Stimulated activated CD4-positive, alpha-beta T cell treated with anti-CD3 and anti-CD28 coated beads, Interleukin-12 subunit alpha, Interleukin-12 subunit beta, amount 100 ng/mL, for 48 hours (primary cell): Measurements from ENCODE around the gene NDUFS8.

Source experiments
- DNase-seq, 3 donors: peaks; one replicate each; pipeline ENCODE4 v3.0.0-alpha.2; 2020; ENCODE audit warnings: low read depth in 2 of 3, low spot score in 1 of 3

The NDUFS8 gene

DNA sequence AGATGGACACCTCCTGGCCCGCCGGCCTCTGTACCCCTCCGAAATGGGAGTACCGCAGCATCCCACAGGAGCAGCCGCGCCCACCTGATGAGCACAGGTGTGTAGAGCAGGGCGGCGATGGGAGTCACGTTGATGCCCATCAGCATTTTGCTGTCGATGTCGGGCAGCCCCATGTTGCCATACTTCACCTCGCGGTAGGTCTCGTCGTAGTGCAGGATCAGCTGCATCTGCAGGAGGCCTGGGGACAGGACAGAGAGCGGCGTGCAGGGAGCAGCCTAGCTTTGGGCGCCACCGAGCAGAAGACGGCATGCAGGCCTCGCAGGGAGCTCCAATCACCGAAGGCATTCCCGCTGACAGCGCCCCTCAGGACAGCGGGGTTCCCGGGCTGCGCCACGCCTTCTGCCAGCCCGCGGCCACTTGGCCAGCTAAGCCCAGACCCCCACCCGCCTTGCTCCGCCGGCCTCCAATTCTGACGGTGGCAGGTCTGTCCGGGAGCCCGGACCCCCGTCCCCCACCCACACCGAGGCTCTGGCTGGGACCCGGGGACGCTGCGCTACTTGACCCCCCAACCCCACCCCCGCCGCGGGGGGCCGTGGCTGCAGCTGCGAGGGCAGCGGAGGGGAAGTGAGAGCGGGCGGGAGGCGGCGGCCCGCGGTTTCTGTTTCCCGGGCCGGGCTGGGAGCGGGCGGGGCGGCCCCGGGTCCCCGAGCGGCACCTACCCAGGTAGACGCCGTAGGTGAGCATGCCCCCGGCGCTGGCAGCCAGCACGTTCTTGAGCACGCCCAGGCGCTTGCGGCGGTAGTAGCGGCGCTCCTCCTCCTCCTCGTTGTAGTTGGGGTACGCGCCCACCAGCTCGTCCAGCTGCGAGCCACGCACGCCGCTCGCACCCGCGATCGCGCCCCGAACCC, 27.3 kb upstream of the NDUFS8 start:
- DNase-seq, result peak in 2 of 3 donors; percentile 22 to 32

DNA sequence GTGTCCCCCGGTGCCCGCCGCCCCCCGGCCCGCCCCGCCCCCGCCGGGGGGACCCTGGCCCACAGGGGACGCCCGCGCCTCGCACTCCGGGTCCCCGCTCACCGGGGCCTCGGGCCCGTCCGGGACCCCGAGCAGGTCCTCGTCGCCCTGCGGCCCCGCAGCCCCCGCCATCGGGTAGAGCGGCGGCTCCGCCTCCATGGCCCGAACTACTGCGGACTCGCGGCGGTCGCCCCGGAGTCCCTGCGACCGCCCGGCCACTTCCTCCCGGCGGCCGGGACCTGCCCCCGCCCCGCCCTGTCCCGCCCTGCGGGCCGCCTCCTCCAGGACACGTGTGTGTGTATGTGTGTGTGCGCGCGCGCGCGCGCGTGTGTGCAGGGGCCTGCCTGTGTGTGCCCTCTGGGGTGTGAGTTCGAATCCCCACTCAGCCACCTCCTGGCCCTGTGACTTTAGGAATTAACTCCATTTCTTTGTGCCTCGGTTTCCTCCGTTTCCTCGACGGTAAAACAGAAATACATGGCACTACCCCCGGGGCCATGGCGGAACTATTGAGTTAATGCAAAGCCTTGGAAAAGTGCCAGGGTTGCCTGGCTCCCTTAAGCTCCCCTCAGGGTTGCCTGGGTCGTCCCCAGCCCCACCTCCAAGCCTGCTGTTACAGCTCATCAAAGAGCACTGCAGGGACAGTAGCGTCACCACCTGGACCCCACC, 26.5 kb upstream of the NDUFS8 start, which contains the start of gene UNC93B1:
TSS of gene UNC93B1 (minus strand) at position 252 of the 705 bp plus-strand sequence. CDS start at position 198, 54 bp downstream.
- peak; percentile 61 to 83 (median 71) for DNase-seq

DNA sequence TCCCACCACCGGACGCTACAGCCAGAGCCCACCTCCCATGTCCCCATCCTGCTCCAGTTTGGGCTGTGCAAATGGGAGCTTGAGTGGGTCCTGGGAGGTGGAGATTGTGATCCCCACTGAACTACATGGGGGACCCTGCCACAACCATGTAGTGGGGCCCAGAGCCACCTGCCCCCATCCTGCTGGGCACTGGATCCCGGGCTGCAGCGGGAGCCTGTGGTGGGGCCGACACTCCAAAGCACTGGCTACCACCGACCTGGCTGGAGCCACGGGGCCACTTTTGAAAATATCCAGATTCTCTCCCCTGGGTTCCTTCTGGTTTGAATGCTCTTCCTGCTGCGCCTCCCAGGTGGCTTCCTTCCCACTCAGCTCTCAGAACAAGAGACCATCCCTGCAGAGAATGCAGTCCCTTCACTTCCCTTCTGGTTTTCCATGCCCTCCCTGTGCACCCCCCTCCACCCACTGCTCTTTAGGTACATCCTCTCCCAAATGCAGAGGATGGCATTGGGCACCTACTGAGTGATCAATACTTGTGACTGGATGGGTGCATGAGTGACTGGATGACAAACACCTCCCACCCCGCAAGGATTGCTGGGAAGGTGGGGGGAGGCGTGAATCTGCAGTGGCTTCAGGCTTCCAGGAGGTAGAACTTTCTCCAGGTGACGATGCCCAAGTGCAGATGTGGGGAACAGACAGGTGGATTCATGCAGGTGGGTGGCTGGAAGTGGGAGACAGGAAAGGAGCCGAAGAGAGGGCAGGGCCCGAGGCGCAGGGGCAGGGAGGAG, 25.7 kb upstream of the NDUFS8 start:
- no peak for DNase-seq

DNA sequence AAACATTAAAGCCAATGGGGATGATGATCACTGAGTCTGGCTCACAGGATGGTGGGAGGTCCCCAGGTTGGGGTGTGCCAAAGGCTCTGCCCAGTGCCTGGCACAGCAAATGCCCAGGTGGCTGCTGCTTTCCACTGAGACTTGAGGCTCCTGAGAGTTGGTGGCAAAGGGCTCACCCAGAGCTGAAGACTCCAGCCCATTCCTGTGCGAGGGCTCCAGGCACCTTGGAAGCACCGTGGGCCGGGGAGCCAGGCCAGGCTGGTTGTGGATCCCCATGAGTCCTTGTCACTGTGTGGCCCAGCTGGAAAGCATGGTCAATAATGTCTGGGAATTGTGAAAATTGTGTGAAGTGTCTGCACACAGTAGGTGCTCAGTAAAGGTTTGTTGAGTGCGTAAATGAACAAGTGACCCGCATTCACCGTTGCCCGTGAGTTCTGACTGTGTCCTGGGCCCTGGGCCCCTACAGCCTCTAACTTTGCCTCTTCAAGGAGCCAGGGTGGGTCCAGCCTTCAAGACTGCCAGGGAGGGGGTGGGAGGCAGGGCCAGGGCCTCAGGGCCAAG, 23.8 kb upstream of the NDUFS8 start:
- DNase-seq, result no peak

DNA sequence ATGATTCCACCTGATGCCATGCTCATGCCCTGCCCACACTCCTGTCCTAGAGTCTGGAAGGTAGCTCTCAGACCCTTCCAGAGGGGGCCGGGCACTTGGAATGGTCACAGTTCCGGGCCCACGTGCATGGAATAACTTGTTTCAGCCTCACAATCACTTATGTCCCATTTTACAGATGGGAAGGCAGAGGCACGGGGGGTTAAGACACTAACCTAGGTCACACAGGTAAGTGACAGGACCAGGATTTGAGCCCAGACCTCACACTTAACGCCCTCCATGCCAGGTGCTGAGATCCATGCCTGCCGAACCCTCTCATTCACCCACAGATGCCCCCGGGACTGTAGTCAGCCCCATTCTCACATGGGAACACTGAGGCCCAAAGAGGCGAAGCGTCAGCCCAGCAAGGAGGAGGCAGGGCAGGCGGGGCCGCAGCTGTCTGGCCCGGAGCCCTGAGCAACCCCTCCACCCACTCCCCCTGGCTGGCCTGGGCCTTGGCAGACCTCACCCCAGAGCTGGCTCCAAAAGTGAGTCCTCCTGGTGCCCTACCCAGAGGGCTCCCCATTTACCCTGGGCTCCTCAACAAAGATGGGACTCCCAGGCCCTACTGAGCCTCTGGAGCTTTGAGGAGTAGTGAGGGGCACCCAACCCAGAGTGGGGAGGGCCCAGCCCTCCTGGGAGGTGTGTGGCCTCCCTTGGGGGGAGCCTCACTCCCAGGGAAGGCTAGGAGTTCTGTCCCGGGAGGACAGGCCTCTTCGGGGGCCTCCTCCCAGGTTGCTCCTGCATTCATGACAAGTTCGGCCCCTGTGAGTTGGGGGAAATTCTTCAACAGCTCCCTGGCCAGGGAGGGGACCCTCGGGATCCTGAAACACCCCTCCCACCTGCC, 22.7 kb upstream of the NDUFS8 start:
- no peak for DNase-seq

DNA sequence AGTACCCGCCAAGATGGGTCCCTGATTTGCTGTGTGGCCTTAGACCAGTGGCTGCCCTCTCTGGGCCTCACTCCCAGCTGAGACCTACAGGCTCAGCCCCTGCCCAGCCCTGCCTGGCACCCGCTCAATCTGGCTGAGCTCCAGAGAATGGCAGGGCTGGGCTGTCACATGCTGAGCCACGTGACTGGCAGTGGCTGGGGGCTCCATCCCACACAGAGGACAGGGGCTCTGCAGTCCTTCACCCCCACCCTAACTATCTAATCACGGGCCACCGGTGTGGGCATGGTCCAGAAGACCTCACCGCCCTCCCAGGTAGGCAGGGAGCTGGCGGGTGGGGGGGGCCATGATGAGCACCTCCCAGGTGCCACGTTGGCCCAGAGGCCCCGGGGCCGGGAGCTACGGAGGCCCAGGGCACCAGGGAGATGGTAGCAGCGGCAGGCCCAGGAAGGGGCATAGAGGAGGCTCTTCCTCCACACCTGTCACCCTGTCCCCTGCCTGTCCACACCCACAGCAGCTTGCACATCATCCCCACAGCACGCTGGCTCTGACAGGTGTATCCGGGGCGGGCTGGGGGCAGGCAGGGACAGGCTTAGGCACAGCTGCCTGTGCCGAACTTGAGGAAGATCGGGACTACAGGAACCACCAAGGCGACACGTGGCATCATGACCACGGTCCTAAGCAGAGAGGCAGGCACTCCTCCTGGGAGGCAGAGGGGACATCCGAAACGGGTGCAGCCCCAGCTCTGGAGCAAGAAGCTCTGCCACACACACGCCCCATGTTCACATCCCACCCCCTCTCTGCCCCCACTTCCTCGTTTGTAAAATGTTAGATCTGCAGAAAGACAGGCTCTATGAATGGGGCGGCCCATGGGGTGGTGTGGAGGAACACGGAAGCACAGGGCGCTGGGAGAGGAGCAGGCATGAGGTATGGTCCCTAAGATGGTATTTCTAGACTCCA, 21.8 kb upstream of the NDUFS8 start:
- DNase-seq, result no peak

DNA sequence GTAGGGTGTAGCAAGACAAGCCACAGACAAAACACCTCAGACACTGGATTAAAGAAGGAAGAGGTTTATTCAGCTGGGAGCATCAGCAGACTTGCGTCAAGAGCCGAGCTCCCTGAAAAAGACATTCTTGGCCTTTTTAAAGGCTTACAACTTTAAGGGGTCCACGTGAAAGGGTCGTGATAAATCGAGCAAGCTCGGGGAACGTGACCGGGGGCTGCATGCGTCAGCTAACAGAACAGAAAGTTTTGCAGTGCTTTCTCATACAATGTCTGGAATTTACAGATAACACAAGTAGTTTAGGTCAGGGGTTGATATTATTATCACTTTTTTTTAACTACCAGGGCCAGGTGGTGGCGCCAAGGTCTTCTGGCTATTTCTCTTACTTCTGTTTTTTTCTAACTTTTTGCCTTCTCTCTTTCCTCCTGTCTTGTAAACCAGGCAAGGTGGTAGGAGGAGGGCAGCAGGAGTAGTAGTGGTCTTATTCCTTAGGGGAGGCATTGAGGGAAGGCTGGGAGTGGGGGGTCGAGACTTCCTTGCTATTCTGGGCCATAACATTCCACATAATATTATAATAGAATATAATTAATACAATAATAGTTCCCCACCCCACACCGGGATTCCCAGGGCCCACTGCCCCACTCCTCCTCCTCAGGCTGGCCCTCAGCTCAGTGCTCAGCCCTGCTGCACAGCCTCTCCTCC, 20.9 kb upstream of the NDUFS8 start:
- no peak for DNase-seq

DNA sequence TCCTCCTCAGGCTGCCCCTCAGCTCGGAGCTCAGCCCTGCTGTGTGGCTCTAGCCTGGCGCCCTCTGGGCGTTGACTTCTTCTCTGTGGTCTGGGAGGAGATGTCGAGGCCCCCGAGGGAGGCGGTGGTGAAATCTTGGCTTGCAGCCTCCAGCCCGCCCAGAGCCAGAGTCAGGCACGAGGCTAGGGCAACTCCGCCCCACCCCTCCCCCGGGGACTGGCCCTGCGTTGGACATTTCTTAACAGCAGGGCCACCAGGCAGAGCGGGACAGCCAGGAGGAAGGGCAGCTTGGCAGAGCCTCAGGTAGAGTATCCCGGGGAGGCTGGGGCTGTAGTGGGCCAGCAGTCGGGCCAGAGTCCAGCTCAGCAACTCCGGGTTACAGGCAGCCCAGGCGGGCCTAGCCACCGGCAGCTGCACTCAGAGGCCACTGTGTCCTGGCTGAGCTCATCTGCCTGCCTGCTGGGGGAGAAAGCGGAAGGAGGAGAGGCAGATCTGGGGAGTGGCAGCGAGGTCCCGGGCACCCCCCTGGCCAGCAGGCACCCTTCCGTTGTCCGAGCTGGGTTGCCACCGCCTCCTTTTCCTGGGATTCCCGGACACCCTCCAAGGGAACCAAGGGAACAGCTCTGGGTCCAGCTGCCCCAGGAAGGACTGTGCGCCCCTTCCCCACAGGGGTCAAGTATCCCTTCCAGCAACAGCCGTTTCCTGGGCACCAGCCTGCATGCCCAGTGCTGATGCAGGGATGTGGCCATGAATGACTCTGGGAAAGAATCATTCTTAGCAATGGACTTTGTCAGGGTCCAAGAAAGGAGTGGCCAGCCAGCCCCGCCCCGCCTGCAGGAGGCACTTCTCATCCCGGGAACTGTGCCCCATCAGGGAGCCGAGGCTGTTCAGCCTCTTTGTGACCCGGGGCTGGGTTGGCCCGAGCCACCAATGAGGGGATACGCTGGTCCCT, 20.1 kb upstream of the NDUFS8 start, which contains the start of gene ALDH3B1:
TSS of gene ALDH3B1 (plus strand) at position 238 of the 952 bp plus-strand sequence. CDS start 4,971 bp downstream, outside the sequence.
- DNase-seq, result no peak

DNA sequence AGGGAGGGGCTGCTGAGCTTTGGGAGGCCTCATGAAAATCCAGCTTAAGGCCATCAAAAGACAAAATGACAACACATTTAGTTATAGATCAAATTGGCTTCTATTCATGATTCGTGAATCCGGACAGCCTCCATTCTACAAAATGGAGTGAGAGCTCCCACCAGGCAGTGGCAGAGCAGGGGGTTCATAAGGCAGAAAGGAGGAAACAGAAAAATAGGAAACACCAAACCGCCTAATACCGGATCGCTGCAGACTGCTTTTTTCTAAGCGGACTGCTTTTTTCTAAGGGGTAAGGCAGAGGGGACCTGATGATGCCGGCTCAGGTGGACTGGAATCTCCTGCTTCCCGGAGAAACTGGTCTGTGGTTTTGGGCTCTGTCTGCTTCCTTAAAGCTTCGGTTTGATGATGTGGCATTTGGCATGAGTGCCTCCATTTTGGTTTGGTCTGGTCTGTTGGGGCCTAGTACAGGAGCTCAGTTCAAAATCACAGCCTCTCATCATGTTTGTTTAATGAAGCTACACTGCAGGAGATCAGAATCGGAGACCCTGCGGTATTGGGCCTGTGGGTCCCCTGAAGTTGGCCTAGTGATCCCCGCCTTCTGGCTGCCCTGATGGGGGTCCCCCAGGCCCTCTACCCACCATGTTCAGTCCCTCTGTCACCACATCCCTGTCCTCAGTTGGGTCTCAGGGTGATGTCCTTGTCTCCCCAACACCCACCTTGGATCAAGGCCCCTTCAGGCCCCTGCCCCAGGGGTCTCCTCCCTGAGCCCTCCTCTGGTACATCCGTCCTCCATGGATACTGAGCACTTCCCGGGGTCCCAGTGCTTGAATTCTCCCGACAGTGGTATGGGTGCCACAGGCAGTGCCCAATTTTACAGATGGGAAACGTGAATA, 19.2 kb upstream of the NDUFS8 start:
- DNase-seq, result no peak

DNA sequence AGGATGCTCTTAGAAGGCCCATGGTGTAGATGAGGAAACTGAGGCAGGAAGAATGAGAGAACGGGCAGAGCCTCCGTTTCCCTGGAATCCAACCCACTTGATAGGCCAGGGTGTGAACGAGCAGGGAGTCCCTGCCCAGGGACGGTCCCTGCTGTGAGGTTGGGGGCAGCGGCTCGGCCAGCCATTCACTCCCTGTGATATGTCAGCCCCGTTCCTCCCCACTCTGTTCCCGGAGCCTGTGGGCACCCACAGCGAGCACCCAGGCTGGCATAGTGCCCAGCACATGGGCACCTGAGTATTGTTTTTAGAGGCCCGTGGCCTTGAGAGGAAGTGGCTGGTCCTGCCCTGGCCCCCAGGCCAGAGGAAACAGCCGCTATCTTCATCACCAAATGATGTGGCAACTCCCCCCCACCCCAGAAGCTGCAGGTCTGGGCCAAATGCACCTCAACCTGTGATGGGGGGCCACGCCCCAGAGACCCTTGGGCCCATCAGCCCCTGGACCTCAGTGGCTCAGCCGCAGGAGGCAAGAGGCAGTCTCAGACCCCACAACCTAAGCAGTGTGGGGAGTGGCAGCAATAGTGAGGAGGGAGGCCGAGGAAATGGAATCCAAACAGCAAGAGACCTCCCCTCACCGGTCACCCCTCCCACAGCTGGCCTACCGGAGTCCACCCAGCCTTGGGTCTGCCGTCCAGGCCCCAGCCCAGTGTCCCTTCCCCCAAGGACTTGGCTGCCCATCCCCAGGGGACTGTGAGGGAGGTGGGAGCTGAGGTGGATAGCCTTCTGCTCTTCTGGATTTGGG, 18.2 kb upstream of the NDUFS8 start:
- no peak for DNase-seq

DNA sequence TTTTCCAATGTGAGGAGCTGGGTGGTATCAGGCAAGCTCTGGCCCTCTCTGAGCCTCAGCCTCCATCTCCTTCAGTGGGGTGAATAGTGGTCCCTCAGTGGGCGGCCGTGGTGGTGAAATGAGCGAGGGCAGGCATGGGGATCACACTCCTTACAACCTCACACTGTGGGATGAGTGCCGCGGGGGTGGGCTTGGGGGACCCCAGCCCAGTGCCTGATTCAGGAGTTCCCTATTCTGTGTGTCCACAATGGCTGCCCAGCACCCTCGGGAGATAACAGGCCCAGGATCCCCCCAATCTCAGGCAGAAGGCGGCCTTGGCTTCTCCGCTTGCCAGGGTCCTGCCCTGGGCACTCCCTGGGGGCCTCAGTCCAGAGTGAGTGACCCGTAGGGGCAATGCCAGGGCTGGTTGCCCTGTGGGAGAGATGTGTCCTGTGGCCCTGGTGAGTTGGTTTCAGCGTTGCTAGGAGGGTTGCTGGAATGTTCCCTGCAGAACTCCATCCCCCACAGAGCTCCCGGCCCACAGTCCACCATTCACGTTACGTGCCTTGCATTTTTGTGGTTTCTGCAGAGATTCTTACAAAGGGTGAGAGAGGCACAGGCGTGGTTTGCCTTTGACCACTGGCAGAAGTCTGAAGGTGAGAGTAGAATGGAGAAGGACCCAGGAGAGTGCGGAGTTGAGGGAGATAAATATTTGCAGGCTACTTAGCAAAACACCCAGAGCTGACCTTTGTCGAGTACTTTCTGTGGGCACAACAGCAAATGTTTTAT, 17.5 kb upstream of the NDUFS8 start:
- no peak for DNase-seq

DNA sequence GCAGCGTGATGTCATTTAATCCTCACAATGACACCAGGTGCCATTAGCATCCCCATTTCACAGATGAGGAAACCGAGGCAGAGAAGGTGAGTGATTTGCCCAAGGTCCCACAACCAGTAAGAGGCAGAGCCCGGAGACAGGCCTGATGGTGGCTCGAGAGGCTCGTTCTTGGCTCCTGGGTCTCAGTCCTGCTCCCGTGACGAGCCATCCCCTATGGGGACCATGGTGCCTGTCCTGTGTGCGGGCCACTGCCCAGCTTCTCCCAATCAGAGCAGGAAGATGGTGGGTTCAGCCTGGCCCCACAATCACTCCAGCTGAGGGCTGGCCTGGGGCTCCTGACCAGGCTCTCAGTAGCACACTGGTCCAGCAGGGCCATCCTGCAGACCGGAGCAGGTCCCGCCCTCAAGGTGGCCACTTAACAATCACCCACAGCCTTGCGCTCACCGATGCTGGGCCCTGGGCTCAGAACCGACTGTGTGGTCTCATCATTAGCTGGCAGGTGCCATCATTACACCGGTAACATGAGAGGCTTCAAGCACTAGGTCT, 16.8 kb upstream of the NDUFS8 start:
- DNase-seq, result no peak

DNA sequence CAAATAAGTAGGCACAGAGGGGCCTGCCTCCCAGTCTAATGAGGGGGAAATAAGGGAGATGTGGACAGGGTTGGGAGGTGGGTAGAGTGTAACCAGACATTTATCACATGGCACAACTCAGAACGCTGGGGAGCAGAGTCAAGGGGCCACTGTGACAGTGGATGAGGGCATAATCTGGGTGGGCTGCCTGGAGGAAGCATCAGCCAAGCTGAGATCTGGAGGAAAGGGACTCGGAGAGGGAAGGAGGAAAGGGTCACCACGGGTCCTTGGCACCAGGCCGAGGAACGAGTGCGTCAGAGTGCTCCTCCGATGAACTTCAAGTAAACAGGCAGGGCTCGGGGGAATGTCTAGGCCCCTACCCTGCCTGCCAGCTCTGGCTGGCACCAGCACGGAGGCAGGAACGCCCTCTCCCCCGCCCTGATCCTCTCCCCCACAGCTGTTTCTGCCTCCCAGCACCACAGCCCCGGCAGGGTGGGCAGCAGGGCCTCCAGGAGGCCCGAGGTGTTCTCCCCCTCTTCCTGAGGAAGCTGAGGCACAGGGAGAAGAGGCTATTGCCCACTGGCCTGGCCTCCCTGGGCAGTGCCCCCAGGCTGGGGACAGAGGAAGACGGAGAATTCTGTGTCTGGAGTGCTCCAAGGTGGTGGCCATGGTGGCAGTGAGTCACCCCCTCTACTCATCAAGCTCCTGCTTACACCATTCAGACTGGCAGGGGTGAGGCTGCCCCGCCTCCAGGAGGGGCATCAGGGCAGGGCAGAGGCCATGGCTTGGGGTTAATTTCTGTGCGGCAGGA, 16.1 kb upstream of the NDUFS8 start:
- no peak for DNase-seq
